Spleen (tissue), 7 donors: ENCODE data around the gene NR3C1.

Experiments
- CTCF ChIP-seq, 11 experiments: fragments of 200-600 bp in 7 of 11; fragments of 450-650 bp in 4 of 11; sonication (generic) in 4 of 11; IDR thresholded peaks in 8 of 11; conservative IDR thresholded peaks in 3 of 11; 1 replicate in 7 of 11; 2 replicates in 4 of 11; pipeline versions ENCODE4 v1.4.0 to v1.8.0; 2016 to 2021; ENCODE audit warnings: antibody characterized with exemption in 11 of 11, inconsistent platforms in 4 of 11, mild to moderate bottlenecking in 1 of 11
- POLR2A ChIP-seq, 3 donors: fragments of 450-650 bp; IDR thresholded peaks; one replicate each; pipeline ENCODE4 v1.5.1; 2017; ENCODE audit warnings: antibody characterized with exemption in 3 of 3, mild to moderate bottlenecking in 1 of 3
- POLR2AphosphoS5 ChIP-seq, 3 donors: sonication (generic); formaldehyde crosslinking; IDR thresholded peaks; one replicate each; pipeline ENCODE4 v1.5.1; 2017; ENCODE audit warnings: antibody characterized with exemption in 3 of 3
- donor health status: DM: no; HTN: no; CAD: no; lungs with moderate emphysema.
- donor health status: DM: no; HTN: no; CAD: no.
- donor health status: DM: no; HTN: no; CAD: no.

GRCh38 chr5:143432658-143433239 lies 29.3 kb upstream of the NR3C1 start:
- TF ChIP-seq POLR2A (IDR thresholded peaks at IDR 0.05) (no peak), CTCF (IDR thresholded peaks at IDR 0.05 in 8 of 11, conservative IDR thresholded peaks at IDR 0.05 in 3 of 11) (no peak), POLR2AphosphoS5 (IDR thresholded peaks at IDR 0.05) (no peak)
